Effector CD4-positive, alpha-beta T cell (primary cell): Measurements from ENCODE around the gene PCBP3.

Experiments
- DNase-seq: peaks from one replicate; pipeline ENCODE4 v3.0.0-alpha.2; 2020

The PCBP3 gene

GRCh38 chr21:45899317-45900033 lies 255.9 kb downstream of the PCBP3 start:
- no peak for DNase-seq

GRCh38 chr21:45900034-45900868 lies 256.7 kb downstream of the PCBP3 start:
- DNase-seq = no peak

- DNase-seq = no peak
Measured at GRCh38 chr21:45901061-45901690, 257.7 kb downstream of the PCBP3 start.

GRCh38 chr21:45902292-45902995 lies 258.9 kb downstream of the PCBP3 start:
- DNase-seq = no peak

GRCh38 chr21:45905196-45905595 lies 261.7 kb downstream of the PCBP3 start:
- no peak for DNase-seq

- no peak for DNase-seq
Measured at GRCh38 chr21:45906196-45906805, 262.8 kb downstream of the PCBP3 start.

GRCh38 chr21:45906859-45907258 lies 263.3 kb downstream of the PCBP3 start:
- no peak for DNase-seq

GRCh38 chr21:45908536-45909237 lies 265.2 kb downstream of the PCBP3 start:
- no peak for DNase-seq

- DNase-seq = no peak
Measured at GRCh38 chr21:45909238-45909988, 265.9 kb downstream of the PCBP3 start.

GRCh38 chr21:45910155-45910547 lies 266.6 kb downstream of the PCBP3 start:
- no peak for DNase-seq

- DNase-seq = no peak
Measured at GRCh38 chr21:45910548-45911221, 267.2 kb downstream of the PCBP3 start.

GRCh38 chr21:45911806-45912325 lies 268.3 kb downstream of the PCBP3 start:
- no peak for DNase-seq

GRCh38 chr21:45912611-45913417 lies 269.3 kb downstream of the PCBP3 start:
- DNase-seq = no peak

- no peak for DNase-seq
Measured at GRCh38 chr21:45913418-45913765, 269.9 kb downstream of the PCBP3 start.

- DNase-seq = no peak
Measured at GRCh38 chr21:45913886-45914285, 270.4 kb downstream of the PCBP3 start.

GRCh38 chr21:45914321-45914845 lies 270.9 kb downstream of the PCBP3 start:
- no peak for DNase-seq

- DNase-seq = no peak
Measured at GRCh38 chr21:45916011-45916840, 272.7 kb downstream of the PCBP3 start.

- DNase-seq = no peak
Measured at GRCh38 chr21:45917241-45917640, 273.7 kb downstream of the PCBP3 start.
